T-cell (primary cell): ENCODE results near the gene STAB2. TPM values are rescaled to one million over a fixed set of nuclear protein-coding genes. Genes with fewer than 3 reads are reported as not detected.

Experiments
- ATAC-seq, 4 experiments: fragments of 200-7000 bp in 3 of 4; fragments of 150-1000 bp in 1 of 4; cut with Tn5 transposase; replicated peaks in 1 of 4; 1 replicate in 3 of 4; 2 replicates in 1 of 4; pipeline ENCODE4 v1.10.0; 2021; ENCODE audit warnings: moderate library complexity in 3 of 4, mild to moderate bottlenecking in 2 of 4, moderate number of reproducible peaks in 1 of 4
- CTCF ChIA-PET, 2 donors: fragments of 300-600 bp; sonication (Branson Sonifier 250); formaldehyde crosslinking; loops; one replicate each; lab custom pipeline; 2022; ENCODE audit warnings: antibody characterized with exemption in 2 of 2; lab: Charles Lee
- POLR2A ChIA-PET, 2 donors: fragments of 300-600 bp; sonication (Branson Sonifier 250); formaldehyde crosslinking; loops; one replicate each; lab custom pipeline; 2022; ENCODE audit warnings: antibody characterized with exemption in 2 of 2; lab: Charles Lee
- DNase-seq, 35 experiments: peaks; one replicate each; pipeline versions ENCODE4 v3.0.0 to v3.0.0-alpha.2; 2013 to 2023
- H3K27ac ChIP-seq: one replicate; pipeline ENCODE4 v1.5.1; 2013; ENCODE audit warnings: low read length
- H3K27me3 ChIP-seq, 2 experiments: replicated peaks in 1 of 2; 1 replicate in 1 of 2; 2 replicates in 1 of 2; pipeline versions ENCODE4 v1.6.1 to v1.7.0; 2013; ENCODE audit warnings: low read length in 1 of 2, mixed read lengths in 1 of 2; ENCODE audit not compliant: control insufficient read depth in 2 of 2, insufficient read depth in 2 of 2; ENCODE audit errors: extremely low read depth in 1 of 2
- H3K36me3 ChIP-seq, 2 donors: 1 replicate in 1 of 2; 2 replicates in 1 of 2; pipeline versions ENCODE4 v1.6.1 to v1.7.0; 2013; ENCODE audit warnings: low read length in 1 of 2; ENCODE audit not compliant: control insufficient read depth in 2 of 2, insufficient read depth in 1 of 2; ENCODE audit errors: extremely low read depth in 1 of 2
- H3K4me1 ChIP-seq, 2 experiments: 1 replicate in 1 of 2; 2 replicates in 1 of 2; pipeline versions ENCODE4 v1.6.1 to v1.7.0; 2013; ENCODE audit warnings: low read length in 2 of 2, mixed read lengths in 1 of 2; ENCODE audit not compliant: insufficient read depth in 2 of 2, control insufficient read depth in 1 of 2; ENCODE audit errors: extremely low read depth in 1 of 2
- H3K4me3 ChIP-seq, 2 donors: 1 replicate in 1 of 2; 2 replicates in 1 of 2; pipeline versions ENCODE4 v1.5.1 to v1.7.0; 2013; ENCODE audit warnings: mild to moderate bottlenecking in 2 of 2, low read length in 1 of 2, moderate library complexity in 1 of 2; ENCODE audit not compliant: control insufficient read depth in 1 of 2; ENCODE audit errors: extremely low read depth in 1 of 2
- H3K9me3 ChIP-seq: 2 replicates; pipeline ENCODE4 v1.7.0; 2013
- H3K27ac Mint-ChIP-seq, 2 donors: one replicate each; pipeline ENCODE4 v1.8.0; 2020 to 2021; ENCODE audit warnings: mild to moderate bottlenecking in 2 of 2, mixed read lengths in 2 of 2
- H3K27me3 Mint-ChIP-seq, 2 donors: one replicate each; pipeline ENCODE4 v1.8.0; 2021 to 2022; ENCODE audit warnings: mixed read lengths in 2 of 2
- H3K36me3 Mint-ChIP-seq: one replicate; pipeline ENCODE4 v1.8.0; 2021; ENCODE audit warnings: mixed read lengths
- H3K4me1 Mint-ChIP-seq, 3 donors: one replicate each; pipeline ENCODE4 v1.8.0; 2020 to 2022; ENCODE audit warnings: mixed read lengths in 3 of 3, mild to moderate bottlenecking in 1 of 3
- H3K4me3 Mint-ChIP-seq, 3 donors: one replicate each; pipeline ENCODE4 v1.8.0; 2020 to 2022; ENCODE audit warnings: mild to moderate bottlenecking in 3 of 3, mixed read lengths in 3 of 3, moderate library complexity in 3 of 3
- H3K9me3 Mint-ChIP-seq, 3 donors: one replicate each; pipeline ENCODE4 v1.8.0; 2020 to 2022; ENCODE audit warnings: mixed read lengths in 3 of 3
- WGBS: methylation state at CpG from one replicate; pipeline ENCODE4 v1.1.5; 2013; ENCODE audit warnings: missing lambda C conversion rate; ENCODE audit not compliant: insufficient coverage; 5-methylcytosine and 5-hydroxymethylcytosine counted together
- total RNA-seq, 35 experiments: library from RNA in 6 of 35; stranded (reverse) in 6 of 35; fragments of 120-200 nt in 1 of 35; gene quantifications; one replicate each; pipeline versions ENCODE4 v1.2.1 to v1.2.4 and lab custom pipeline; 2013 to 2026

Gene STAB2
- total RNA-seq, 5 donors from 2014 or later (not counting 1 experiment from before 2014, with no cell fraction given) = not detected

GRCh38 chr12:103751600-103751999 is 164.5 kb downstream of the STAB2 start:
- no CpG with 5 or more reads among the region's 2 CpGs for WGBS
- Histone ChIP-seq H3K9me3 (no peaks in the 10 kb centered on the region), H3K27me3 (peaks cover 0 to 3% of the 10 kb centered on the region in 2 experiments), H3K27ac (no peak overlapping the region), H3K36me3 (no peaks in the 10 kb centered on the region), H3K4me3 (no peak overlapping the region), H3K4me1 (no peaks in the 10 kb centered on the region)
- ATAC-seq (no peak), DNase-seq (no peak)
- Mint-ChIP-seq H3K27me3 (peaks cover 8% of the 10 kb centered on the region in 2 donors), H3K4me3 (no peak overlapping the region), H3K4me1 (no peaks in the 10 kb centered on the region), H3K36me3 (peaks cover 3% of the 10 kb centered on the region), H3K9me3 (no peaks in the 10 kb centered on the region), H3K27ac (no peak overlapping the region)
- ChIA-PET POLR2A (no interaction called here), CTCF (no interaction called here)

- ChIA-PET CTCF (no interaction called here), POLR2A (no interaction called here)
- H3K9me3 ChIP-seq = no peaks in the 10 kb centered on the region
- Mint-ChIP-seq H3K9me3 (no peaks in the 10 kb centered on the region), H3K4me1 (no peaks in the 10 kb centered on the region), H3K27me3 (peaks cover 2 to 6% of the 10 kb centered on the region in 2 donors), H3K4me3 (no peak overlapping the region), H3K27ac (no peak overlapping the region), H3K36me3 (peaks cover 3% of the 10 kb centered on the region)
- peaks cover 0 to 3% of the 10 kb centered on the region in 2 experiments for H3K27me3 ChIP-seq
- H3K4me3 ChIP-seq = no peak overlapping the region
- WGBS = no CpG with 5 or more reads among the region's 3 CpGs
- no peak for DNase-seq
- H3K36me3 ChIP-seq = no peaks in the 10 kb centered on the region
- H3K4me1 ChIP-seq = no peaks in the 10 kb centered on the region
- H3K27ac ChIP-seq = no peak overlapping the region
- no peak for ATAC-seq
Measured at GRCh38 chr12:103755425-103755824, 168.4 kb downstream of the STAB2 start.

- no peaks in the 10 kb centered on the region for H3K36me3 ChIP-seq
- ATAC-seq (no peak), DNase-seq (no peak)
- CTCF ChIA-PET = interaction anchor here in 1 of 2 donors (0.6 kb wide), 1 partner anchor 33 kb away, joined by 3 read pairs; no protein-coding TSS in a partner anchor
- no peaks in the 10 kb centered on the region for H3K27me3 Mint-ChIP-seq
- no peak overlapping the region for H3K4me3 Mint-ChIP-seq
- no peaks in the 10 kb centered on the region for H3K27me3 ChIP-seq
- no peak overlapping the region for H3K27ac Mint-ChIP-seq
- H3K9me3 ChIP-seq = no peaks in the 10 kb centered on the region
- H3K4me1 ChIP-seq = no peaks in the 10 kb centered on the region
- H3K4me1 Mint-ChIP-seq = no peaks in the 10 kb centered on the region
- no peak overlapping the region for H3K27ac ChIP-seq
- no peak overlapping the region for H3K4me3 ChIP-seq
- no peaks in the 10 kb centered on the region for H3K9me3 Mint-ChIP-seq
- peaks cover 3% of the 10 kb centered on the region for H3K36me3 Mint-ChIP-seq
- POLR2A ChIA-PET = no interaction called here
- 45% methylated on average over 1 of the region's 5 CpGs for WGBS
Measured at GRCh38 chr12:103756443-103756842, 169.4 kb downstream of the STAB2 start.

- Mint-ChIP-seq H3K27ac (no peak overlapping the region), H3K4me1 (no peaks in the 10 kb centered on the region), H3K9me3 (no peaks in the 10 kb centered on the region), H3K4me3 (no peak overlapping the region), H3K27me3 (no peaks in the 10 kb centered on the region), H3K36me3 (peaks cover 3% of the 10 kb centered on the region)
- no peak overlapping the region for H3K27ac ChIP-seq
- CTCF ChIA-PET = interaction anchor here in 1 of 2 donors (0.6 kb wide), 1 partner anchor 32 kb away, joined by 3 read pairs; no protein-coding TSS in a partner anchor
- POLR2A ChIA-PET = no interaction called here
- H3K4me1 ChIP-seq = no peaks in the 10 kb centered on the region
- H3K4me3 ChIP-seq = no peak overlapping the region
- no peaks in the 10 kb centered on the region for H3K27me3 ChIP-seq
- H3K36me3 ChIP-seq = no peaks in the 10 kb centered on the region
- no peak for DNase-seq
- H3K9me3 ChIP-seq = no peaks in the 10 kb centered on the region
- ATAC-seq = no peak
- 70% methylated on average over 1 of the region's 1 CpG for WGBS
Measured at GRCh38 chr12:103757248-103757647, 170.2 kb downstream of the STAB2 start.

GRCh38 chr12:103758310-103759089 is 171.4 kb downstream of the STAB2 start:
- Histone ChIP-seq H3K4me3 (no peak overlapping the region), H3K27ac (no peak overlapping the region), H3K36me3 (no peaks in the 10 kb centered on the region), H3K4me1 (no peaks in the 10 kb centered on the region), H3K9me3 (no peaks in the 10 kb centered on the region), H3K27me3 (no peaks in the 10 kb centered on the region)
- WGBS = 86% methylated on average over 9 of the region's 10 CpGs
- ChIA-PET CTCF (no interaction called here), POLR2A (no interaction called here)
- no peak for DNase-seq
- ATAC-seq = no peak
- Mint-ChIP-seq H3K36me3 (peaks cover 12% of the 10 kb centered on the region), H3K4me3 (no peak overlapping the region), H3K9me3 (no peaks in the 10 kb centered on the region), H3K4me1 (no peaks in the 10 kb centered on the region), H3K27me3 (no peaks in the 10 kb centered on the region), H3K27ac (no peak overlapping the region)

- no peaks in the 10 kb centered on the region for H3K36me3 ChIP-seq
Measured at GRCh38 chr12:103762473-103762872, 175.4 kb downstream of the STAB2 start.

More at GRCh38 chr12:103762473-103762872, 175.4 kb downstream of the STAB2 start:
- H3K27me3 ChIP-seq = no peaks in the 10 kb centered on the region
- H3K4me3 ChIP-seq = no peak overlapping the region
- POLR2A ChIA-PET = no interaction called here
- H3K9me3 ChIP-seq = no peaks in the 10 kb centered on the region
- Mint-ChIP-seq H3K36me3 (peaks cover 25% of the 10 kb centered on the region), H3K27me3 (no peaks in the 10 kb centered on the region), H3K27ac (no peak overlapping the region), H3K4me3 (no peak overlapping the region), H3K4me1 (no peaks in the 10 kb centered on the region), H3K9me3 (no peaks in the 10 kb centered on the region)
- DNase-seq = no peak
- no peak overlapping the region for H3K27ac ChIP-seq
- no peak for ATAC-seq
- CTCF ChIA-PET = no interaction called here
- no peaks in the 10 kb centered on the region for H3K4me1 ChIP-seq
- WGBS = 96% methylated on average over 5 of the region's 5 CpGs
